ENCODE data around the gene CHD2.
"Not testable (repeated sequence)": the region's sequence is repeated elsewhere in the genome, so short reads cannot be mapped to it uniquely, and the experiment has no call there.

The CHD2 gene

GRCh38 chr15:92869263-92869940, 30.7 kb upstream of the CHD2 start:
- Histone ChIP-seq H4K12ac (ENCODE audit: low read depth, low read length) (no peak overlapping the region), H3K4ac (ENCODE audit: low read depth, low read length) (no peak overlapping the region), H2AK5ac (ENCODE audit: low read length) (no peak overlapping the region), H3K23ac (ENCODE audit: low read length) (no peak overlapping the region), H3K18ac (ENCODE audit: low read length) (no peak overlapping the region), H3K79me2 (ENCODE audit: control insufficient read depth, insufficient read depth, low read length, poor library complexity) (no peaks in the 10 kb centered on the region), H4K91ac (ENCODE audit: low read depth, low read length) (no peak overlapping the region), H2BK12ac (ENCODE audit: low read length) (peak overlapping the region; percentile 13), H3K79me1 (ENCODE audit: low read length) (peaks cover 3% of the 10 kb centered on the region), H3K36me3 (ENCODE audit: control insufficient read depth in 1 of 2, insufficient read depth in 2 of 2, low read length in 2 of 2) (no peaks in the 10 kb centered on the region), H3K27ac (ENCODE audit: low read depth, low read length) (peak overlapping the region; percentile 20), H4K8ac (ENCODE audit: low read depth, low read length) (peak overlapping the region; percentile 30), H3K4me3 (ENCODE audit: low read depth, low read length) (no peak overlapping the region), H3K4me1 (ENCODE audit: control insufficient read depth in 1 of 2, insufficient read depth in 2 of 2, low read length in 2 of 2) (peaks cover 9 to 10% of the 10 kb centered on the region in 2 experiments), H3K27me3 (ENCODE audit: insufficient read depth, low read length) (no peaks in the 10 kb centered on the region), H2BK5ac (ENCODE audit: low read depth, low read length, poor library complexity) (no peak overlapping the region), H3K4me2 (ENCODE audit: low read length) (peak overlapping the region; percentile 3), H2AFZ (ENCODE audit: insufficient read depth, low read length, poor library complexity) (peak overlapping the region; percentile 10), H3K9ac (ENCODE audit: low read length) (no peak overlapping the region), H3K14ac (ENCODE audit: low read length) (no peak overlapping the region), H3K9me3 (ENCODE audit: insufficient read depth, low read depth, low read length) (no peaks in the 10 kb centered on the region), H2BK120ac (ENCODE audit: insufficient read depth, low read length, poor library complexity) (no peak overlapping the region)
- peak; percentile 84 to 97 for DNase-seq
- no CpG with 5 or more reads among the region's 4 CpGs for WGBS (ENCODE audit: extremely low coverage, insufficient coverage, insufficient read length)

GRCh38 chr15:92870010-92870591, 30.0 kb upstream of the CHD2 start:
- H3K9me3 ChIP-seq (ENCODE audit: insufficient read depth, low read depth, low read length), result no peaks in the 10 kb centered on the region
- peak overlapping the region; percentile 27 for H4K91ac ChIP-seq (ENCODE audit: low read depth, low read length)
- H2BK12ac ChIP-seq (ENCODE audit: low read length), result no peak overlapping the region
- H3K79me2 ChIP-seq (ENCODE audit: control insufficient read depth, insufficient read depth, low read length, poor library complexity), result no peaks in the 10 kb centered on the region
- H3K18ac ChIP-seq (ENCODE audit: low read length), result peak overlapping the region; percentile 1
- H2BK120ac ChIP-seq (ENCODE audit: insufficient read depth, low read length, poor library complexity), result no peak overlapping the region
- H3K27ac ChIP-seq (ENCODE audit: low read depth, low read length), result no peak overlapping the region
- no peak overlapping the region for H3K4me2 ChIP-seq (ENCODE audit: low read length)
- DNase-seq, result no peak
- H4K8ac ChIP-seq (ENCODE audit: low read depth, low read length), result no peak overlapping the region
- no peak overlapping the region for H2AFZ ChIP-seq (ENCODE audit: insufficient read depth, low read length, poor library complexity)
- no peak overlapping the region for H2BK5ac ChIP-seq (ENCODE audit: low read depth, low read length, poor library complexity)
- no peaks in the 10 kb centered on the region for H3K36me3 ChIP-seq (ENCODE audit: control insufficient read depth in 1 of 2, insufficient read depth in 2 of 2, low read length in 2 of 2)
- no peak overlapping the region for H4K12ac ChIP-seq (ENCODE audit: low read depth, low read length)
- H2AK5ac ChIP-seq (ENCODE audit: low read length), result peak overlapping the region; percentile 11
- H3K4ac ChIP-seq (ENCODE audit: low read depth, low read length), result no peak overlapping the region
- no peak overlapping the region for H3K23ac ChIP-seq (ENCODE audit: low read length)
- no CpG with 5 or more reads among the region's 9 CpGs for WGBS (ENCODE audit: extremely low coverage, insufficient coverage, insufficient read length)
- H3K4me3 ChIP-seq (ENCODE audit: low read depth, low read length), result no peak overlapping the region
- H3K4me1 ChIP-seq (ENCODE audit: control insufficient read depth in 1 of 2, insufficient read depth in 2 of 2, low read length in 2 of 2), result peaks cover 9 to 10% of the 10 kb centered on the region in 2 experiments
- H3K14ac ChIP-seq (ENCODE audit: low read length), result no peak overlapping the region
- no peaks in the 10 kb centered on the region for H3K27me3 ChIP-seq (ENCODE audit: insufficient read depth, low read length)
- H3K79me1 ChIP-seq (ENCODE audit: low read length), result peaks cover 3% of the 10 kb centered on the region
- peak overlapping the region; percentile 6 for H3K9ac ChIP-seq (ENCODE audit: low read length)

- not testable (repeated sequence) for H3K9me3 ChIP-seq (ENCODE audit: insufficient read depth, low read depth, low read length); H4K12ac ChIP-seq (ENCODE audit: low read depth, low read length); H4K8ac ChIP-seq (ENCODE audit: low read depth, low read length); H3K79me1 ChIP-seq (ENCODE audit: low read length); H2BK12ac ChIP-seq (ENCODE audit: low read length); H3K27me3 ChIP-seq (ENCODE audit: insufficient read depth, low read length); H3K4ac ChIP-seq (ENCODE audit: low read depth, low read length); H3K27ac ChIP-seq (ENCODE audit: low read depth, low read length); H3K4me2 ChIP-seq (ENCODE audit: low read length); H3K4me3 ChIP-seq (ENCODE audit: low read depth, low read length); H4K91ac ChIP-seq (ENCODE audit: low read depth, low read length); H2AK5ac ChIP-seq (ENCODE audit: low read length); DNase-seq; H3K36me3 ChIP-seq (ENCODE audit: control insufficient read depth in 1 of 2, insufficient read depth in 2 of 2, low read length in 2 of 2); H3K79me2 ChIP-seq (ENCODE audit: control insufficient read depth, insufficient read depth, low read length, poor library complexity); H2BK120ac ChIP-seq (ENCODE audit: insufficient read depth, low read length, poor library complexity); H3K14ac ChIP-seq (ENCODE audit: low read length); H3K23ac ChIP-seq (ENCODE audit: low read length); H2BK5ac ChIP-seq (ENCODE audit: low read depth, low read length, poor library complexity); H3K18ac ChIP-seq (ENCODE audit: low read length); H3K9ac ChIP-seq (ENCODE audit: low read length); H2AFZ ChIP-seq (ENCODE audit: insufficient read depth, low read length, poor library complexity)
- WGBS (ENCODE audit: extremely low coverage, insufficient coverage, insufficient read length), result no CpG with 5 or more reads among the region's 6 CpGs
- peaks cover 10 to 12% of the 10 kb centered on the region in 2 experiments for H3K4me1 ChIP-seq (ENCODE audit: control insufficient read depth in 1 of 2, insufficient read depth in 2 of 2, low read length in 2 of 2)
Measured at GRCh38 chr15:92872967-92873366, 27.2 kb upstream of the CHD2 start.

GRCh38 chr15:92877000-92877399, 23.1 kb upstream of the CHD2 start:
- no peak overlapping the region for H3K9ac ChIP-seq (ENCODE audit: low read length)
- no CpG with 5 or more reads among the region's 5 CpGs for WGBS (ENCODE audit: extremely low coverage, insufficient coverage, insufficient read length)
- H3K27ac ChIP-seq (ENCODE audit: low read depth, low read length), result no peak overlapping the region
- no peak overlapping the region for H2BK5ac ChIP-seq (ENCODE audit: low read depth, low read length, poor library complexity)
- H2AFZ ChIP-seq (ENCODE audit: insufficient read depth, low read length, poor library complexity), result no peak overlapping the region
- no peak overlapping the region for H3K4ac ChIP-seq (ENCODE audit: low read depth, low read length)
- no peaks in the 10 kb centered on the region for H3K9me3 ChIP-seq (ENCODE audit: insufficient read depth, low read depth, low read length)
- DNase-seq, result peak; percentile 36 to 62
- H3K79me1 ChIP-seq (ENCODE audit: low read length), result peaks cover 8% of the 10 kb centered on the region
- no peak overlapping the region for H3K18ac ChIP-seq (ENCODE audit: low read length)
- H4K12ac ChIP-seq (ENCODE audit: low read depth, low read length), result no peak overlapping the region
- no peak overlapping the region for H2BK12ac ChIP-seq (ENCODE audit: low read length)
- H3K4me3 ChIP-seq (ENCODE audit: low read depth, low read length), result no peak overlapping the region
- H3K23ac ChIP-seq (ENCODE audit: low read length), result no peak overlapping the region
- H3K79me2 ChIP-seq (ENCODE audit: control insufficient read depth, insufficient read depth, low read length, poor library complexity), result no peaks in the 10 kb centered on the region
- no peak overlapping the region for H3K14ac ChIP-seq (ENCODE audit: low read length)
- no peak overlapping the region for H2BK120ac ChIP-seq (ENCODE audit: insufficient read depth, low read length, poor library complexity)
- H4K8ac ChIP-seq (ENCODE audit: low read depth, low read length), result no peak overlapping the region
- no peaks in the 10 kb centered on the region for H3K36me3 ChIP-seq (ENCODE audit: control insufficient read depth in 1 of 2, insufficient read depth in 2 of 2, low read length in 2 of 2)
- no peaks in the 10 kb centered on the region for H3K27me3 ChIP-seq (ENCODE audit: insufficient read depth, low read length)
- no peak overlapping the region for H2AK5ac ChIP-seq (ENCODE audit: low read length)
- peaks cover 5 to 6% of the 10 kb centered on the region in 2 experiments for H3K4me1 ChIP-seq (ENCODE audit: control insufficient read depth in 1 of 2, insufficient read depth in 2 of 2, low read length in 2 of 2)
- H3K4me2 ChIP-seq (ENCODE audit: low read length), result no peak overlapping the region
- peak overlapping the region; percentile 19 for H4K91ac ChIP-seq (ENCODE audit: low read depth, low read length)

Measured in trophoblast cell (in vitro differentiated cells and primary cell).